CD4-positive, CD25-positive, alpha-beta regulatory T cell (primary cell): Measurements from ENCODE around the gene IMMP2L. TPM values are rescaled to one million over a fixed set of nuclear protein-coding genes. Genes with fewer than 3 reads are reported as not detected.

Source experiments
- ATAC-seq, 2 donors: fragments of 150-1000 bp; cut with Tn5 transposase; one replicate each; pipeline ENCODE4 v1.10.0; 2021; ENCODE audit warnings: low read depth in 2 of 2, moderate number of reproducible peaks in 2 of 2, moderate library complexity in 1 of 2
- DNase-seq, 3 donors: peaks; one replicate each; pipeline versions ENCODE4 v3.0.0 to v3.0.0-alpha.2; 2012 to 2022; ENCODE audit warnings: mixed read lengths in 1 of 3
- H3K27ac ChIP-seq: one replicate; pipeline ENCODE4 v1.7.0; 2013; ENCODE audit warnings: mild to moderate bottlenecking, low read length; ENCODE audit not compliant: insufficient read depth, poor library complexity, severe bottlenecking
- H3K27me3 ChIP-seq: one replicate; pipeline ENCODE4 v1.7.0; 2013; ENCODE audit warnings: low read length; ENCODE audit not compliant: control insufficient read depth, insufficient read depth
- H3K36me3 ChIP-seq: one replicate; pipeline ENCODE4 v1.7.0; 2013; ENCODE audit warnings: mild to moderate bottlenecking, low read length, moderate library complexity; ENCODE audit not compliant: control insufficient read depth, insufficient read depth
- H3K4me1 ChIP-seq: 2 replicates; pipeline ENCODE4 v1.7.0; 2013; ENCODE audit warnings: mild to moderate bottlenecking, low read length; ENCODE audit not compliant: insufficient read depth, control insufficient read depth, poor library complexity, severe bottlenecking
- H3K4me3 ChIP-seq: one replicate; pipeline ENCODE4 v1.7.0; 2013; ENCODE audit warnings: low read depth, mild to moderate bottlenecking, low read length, moderate library complexity
- H3K9me3 ChIP-seq, 2 experiments: 1 replicate in 1 of 2; 2 replicates in 1 of 2; pipeline ENCODE4 v1.7.0; 2013; ENCODE audit warnings: low read length in 2 of 2, mild to moderate bottlenecking in 1 of 2, moderate library complexity in 1 of 2; ENCODE audit not compliant: control insufficient read depth in 2 of 2
- H3K27ac Mint-ChIP-seq, 3 donors: one replicate each; pipeline ENCODE4 v1.8.0; 2020 to 2022; ENCODE audit warnings: mild to moderate bottlenecking in 3 of 3, mixed read lengths in 3 of 3, moderate library complexity in 2 of 3
- H3K27me3 Mint-ChIP-seq: one replicate; pipeline ENCODE4 v1.8.0; 2022; ENCODE audit warnings: mild to moderate bottlenecking, mixed read lengths
- H3K36me3 Mint-ChIP-seq: one replicate; pipeline ENCODE4 v1.8.0; 2020; ENCODE audit warnings: mixed read lengths
- H3K4me1 Mint-ChIP-seq, 4 donors: one replicate each; pipeline ENCODE4 v1.8.0; 2020 to 2022; ENCODE audit warnings: mixed read lengths in 4 of 4, mild to moderate bottlenecking in 1 of 4
- H3K4me3 Mint-ChIP-seq, 4 donors: one replicate each; pipeline ENCODE4 v1.8.0; 2020 to 2022; ENCODE audit warnings: mild to moderate bottlenecking in 4 of 4, mixed read lengths in 4 of 4, moderate library complexity in 3 of 4
- H3K9me3 Mint-ChIP-seq, 7 donors: one replicate each; pipeline ENCODE4 v1.8.0; 2020 to 2022; ENCODE audit warnings: mixed read lengths in 7 of 7, mild to moderate bottlenecking in 3 of 7, moderate library complexity in 2 of 7
- polyA plus RNA-seq, 4 donors: library from polyadenylated mRNA; unstranded; fragments of 300-500 nt; fragmentation: Illumina TruSeq; gene quantifications; one replicate each; pipeline ENCODE4 v1.2.3, GENCODE V29; 2021
- total RNA-seq: library from RNA; stranded (reverse); gene quantifications from one replicate; pipeline ENCODE4 v1.2.3, GENCODE V29; 2022

The IMMP2L gene
- total and polyA plus RNA-seq, 5 donors from 2014 or later: 8.9 to 23.8 (median 17.1) TPM

DNA sequence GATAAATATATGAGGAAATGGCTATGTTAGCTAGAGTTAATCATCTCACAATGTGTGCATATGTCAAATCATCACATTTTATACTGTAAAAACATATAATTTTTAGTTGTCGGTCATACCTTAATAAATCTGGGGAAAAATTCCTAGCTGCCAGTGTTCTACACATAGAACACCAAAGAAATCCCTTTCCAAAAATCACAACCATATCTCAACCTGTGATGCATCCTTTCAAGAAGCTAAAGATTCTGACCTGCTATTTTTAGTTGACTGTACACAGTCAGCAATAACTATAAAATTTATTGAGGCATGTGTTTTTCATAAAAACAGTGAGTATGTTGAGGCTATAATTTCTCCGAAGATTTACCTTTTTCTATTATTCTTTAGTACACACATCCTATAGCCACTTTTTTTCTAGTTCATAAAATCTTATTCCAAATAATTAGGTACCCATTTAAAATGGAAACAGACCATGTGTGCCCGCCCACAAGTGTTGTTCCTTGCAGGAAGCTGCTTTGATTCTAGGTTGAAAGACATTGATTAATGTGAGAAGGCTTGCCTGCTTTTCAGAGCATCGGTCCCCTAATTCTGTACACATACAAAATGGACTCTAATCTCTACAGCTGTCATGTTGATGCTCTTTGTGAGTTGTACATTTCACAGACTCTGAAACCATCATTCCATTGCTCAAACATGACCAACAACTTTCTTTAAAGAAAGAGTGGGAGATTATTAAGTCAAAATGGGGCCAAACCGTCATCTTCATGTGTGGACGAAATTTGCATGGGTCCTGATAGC lies 588.9 kb downstream of the IMMP2L start:
- Histone ChIP-seq H3K9me3 (no peaks in the 10 kb centered on the region), H3K27me3 (no peaks in the 10 kb centered on the region), H3K4me1 (peaks cover 8% of the 10 kb centered on the region), H3K4me3 (no peak overlapping the region), H3K36me3 (no peaks in the 10 kb centered on the region), H3K27ac (no peak overlapping the region)
- Mint-ChIP-seq H3K4me1 (peaks cover 4 to 18% (median 13%) of the 10 kb centered on the region in 4 donors), H3K27me3 (no peaks in the 10 kb centered on the region), H3K4me3 (no peak overlapping the region), H3K9me3 (no peaks in the 10 kb centered on the region), H3K27ac (no peak overlapping the region), H3K36me3 (no peaks in the 10 kb centered on the region)
- no peak for DNase-seq
- no peak for ATAC-seq

GRCh38 chr7:110964775-110965174 lies 597.5 kb downstream of the IMMP2L start:
- Mint-ChIP-seq H3K9me3 (peaks cover 0 to 2% (median 0%) of the 10 kb centered on the region in 7 donors), H3K36me3 (no peaks in the 10 kb centered on the region), H3K4me3 (no peak overlapping the region), H3K27me3 (peaks cover 4% of the 10 kb centered on the region), H3K4me1 (no peaks in the 10 kb centered on the region), H3K27ac (no peak overlapping the region)
- Histone ChIP-seq H3K36me3 (no peaks in the 10 kb centered on the region), H3K27me3 (no peaks in the 10 kb centered on the region), H3K27ac (no peak overlapping the region), H3K4me3 (no peak overlapping the region), H3K4me1 (no peaks in the 10 kb centered on the region), H3K9me3 (no peaks in the 10 kb centered on the region)
- no peak for ATAC-seq
- no peak for DNase-seq

DNA sequence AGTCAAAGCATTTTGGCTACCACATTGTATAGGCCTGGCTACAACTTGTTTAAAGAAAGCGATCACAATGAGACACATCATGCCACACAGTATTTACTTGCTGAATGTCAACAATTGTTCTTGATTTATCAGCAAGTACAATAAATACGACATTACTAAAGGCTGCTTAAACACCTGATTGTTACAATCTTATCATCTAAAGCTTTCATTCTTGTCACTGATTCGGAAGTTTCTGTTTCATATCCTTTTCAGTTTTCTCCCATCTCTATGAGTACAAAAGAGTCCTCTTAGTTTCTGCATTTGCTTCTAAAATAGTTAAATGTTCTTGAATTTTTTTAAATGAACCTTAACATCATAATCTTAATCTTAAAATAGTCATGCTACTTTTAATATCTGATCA lies 599.5 kb downstream of the IMMP2L start:
- ATAC-seq: no peak
- no peak overlapping the region for H3K27ac ChIP-seq
- Mint-ChIP-seq H3K27me3 (peaks cover under 1% of the 10 kb centered on the region), H3K4me1 (no peaks in the 10 kb centered on the region), H3K27ac (no peak overlapping the region), H3K9me3 (peaks cover 0 to 2% (median 0%) of the 10 kb centered on the region in 7 donors), H3K4me3 (no peak overlapping the region), H3K36me3 (peaks cover 4% of the 10 kb centered on the region)
- no peak for DNase-seq
- no peaks in the 10 kb centered on the region for H3K4me1 ChIP-seq
- H3K9me3 ChIP-seq: no peaks in the 10 kb centered on the region
- H3K27me3 ChIP-seq: no peaks in the 10 kb centered on the region
- H3K36me3 ChIP-seq: no peaks in the 10 kb centered on the region
- H3K4me3 ChIP-seq: no peak overlapping the region

DNA sequence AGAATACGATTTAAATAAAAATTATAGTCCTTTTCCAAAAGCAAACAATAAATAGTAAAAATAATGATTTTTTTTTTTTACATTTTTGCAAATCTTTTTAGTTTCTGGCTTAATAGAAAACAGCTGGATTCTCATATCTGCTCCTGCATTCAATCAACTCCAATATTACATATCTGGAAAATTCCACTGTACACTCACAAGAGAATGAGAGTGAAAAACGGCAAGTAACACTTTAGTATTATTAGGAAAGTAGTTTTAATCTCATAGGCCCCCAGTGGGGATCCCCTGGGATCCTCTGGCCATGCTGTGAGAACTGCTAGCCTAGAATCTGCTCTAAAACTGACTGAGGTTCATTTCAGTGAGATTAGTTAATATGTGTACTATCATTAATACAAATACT lies 599.9 kb downstream of the IMMP2L start:
- DNase-seq (no peak), ATAC-seq (no peak)
- Mint-ChIP-seq H3K4me1 (peaks cover 0 to 3% (median 0%) of the 10 kb centered on the region in 4 donors), H3K27ac (no peak overlapping the region), H3K4me3 (no peak overlapping the region), H3K36me3 (peaks cover 4% of the 10 kb centered on the region), H3K27me3 (no peaks in the 10 kb centered on the region), H3K9me3 (peaks cover 0 to 2% (median 0%) of the 10 kb centered on the region in 7 donors)
- Histone ChIP-seq H3K9me3 (no peaks in the 10 kb centered on the region), H3K4me1 (no peaks in the 10 kb centered on the region), H3K27me3 (no peaks in the 10 kb centered on the region), H3K27ac (no peak overlapping the region), H3K4me3 (no peak overlapping the region), H3K36me3 (no peaks in the 10 kb centered on the region)

GRCh38 chr7:110960811-110961210 lies 601.5 kb downstream of the IMMP2L start:
- no peaks in the 10 kb centered on the region for H3K27me3 Mint-ChIP-seq

GRCh38 chr7:110948280-110948679 lies 614.0 kb downstream of the IMMP2L start:
- Mint-ChIP-seq H3K27me3 (no peaks in the 10 kb centered on the region), H3K4me1 (no peaks in the 10 kb centered on the region), H3K9me3 (peaks cover 0 to 2% (median 0%) of the 10 kb centered on the region in 7 donors), H3K4me3 (no peak overlapping the region), H3K36me3 (no peaks in the 10 kb centered on the region), H3K27ac (no peak overlapping the region)
- H3K4me3 ChIP-seq: no peak overlapping the region
- no peak overlapping the region for H3K27ac ChIP-seq
- no peaks in the 10 kb centered on the region for H3K36me3 ChIP-seq
- H3K9me3 ChIP-seq: no peaks in the 10 kb centered on the region
- no peaks in the 10 kb centered on the region for H3K4me1 ChIP-seq
- DNase-seq (no peak), ATAC-seq (no peak)
- no peaks in the 10 kb centered on the region for H3K27me3 ChIP-seq

More at GRCh38 chr7:110960811-110961210, 601.5 kb downstream of the IMMP2L start:
- DNase-seq (no peak), ATAC-seq (no peak)
- Mint-ChIP-seq H3K36me3 (peaks cover 4% of the 10 kb centered on the region), H3K4me3 (no peak overlapping the region), H3K4me1 (peaks cover 0 to 3% (median 0%) of the 10 kb centered on the region in 4 donors), H3K27ac (no peak overlapping the region), H3K9me3 (peaks cover 0 to 2% (median 0%) of the 10 kb centered on the region in 7 donors)
- no peak overlapping the region for H3K4me3 ChIP-seq
- no peaks in the 10 kb centered on the region for H3K36me3 ChIP-seq
- H3K27me3 ChIP-seq: no peaks in the 10 kb centered on the region
- H3K4me1 ChIP-seq: no peaks in the 10 kb centered on the region
- H3K27ac ChIP-seq: no peak overlapping the region
- no peaks in the 10 kb centered on the region for H3K9me3 ChIP-seq

- H3K9me3 ChIP-seq: no peaks in the 10 kb centered on the region
- H3K4me1 ChIP-seq: no peaks in the 10 kb centered on the region
- H3K27me3 ChIP-seq: no peaks in the 10 kb centered on the region
- no peak overlapping the region for H3K27ac Mint-ChIP-seq
- H3K27ac ChIP-seq: no peak overlapping the region
- DNase-seq: no peak
- H3K4me3 ChIP-seq: no peak overlapping the region
- H3K27me3 Mint-ChIP-seq: no peaks in the 10 kb centered on the region
- peaks cover 0 to 2% (median 0%) of the 10 kb centered on the region in 7 donors for H3K9me3 Mint-ChIP-seq
- H3K36me3 Mint-ChIP-seq: no peaks in the 10 kb centered on the region
- no peaks in the 10 kb centered on the region for H3K4me1 Mint-ChIP-seq
- ATAC-seq: no peak
- no peaks in the 10 kb centered on the region for H3K36me3 ChIP-seq
- no peak overlapping the region for H3K4me3 Mint-ChIP-seq
These were observed 614.9 kb downstream of the IMMP2L start for GRCh38 chr7:110947408-110947807.
